ENCODE results near the gene ITM2B. TPM values are rescaled to one million over a fixed set of nuclear protein-coding genes. Genes with fewer than 3 reads are reported as not detected.
A peak's percentile ranks its signal among the peaks of the same experiment; 100 is the strongest.

ITM2B gene
- total and polyA plus RNA-seq, 9 donors = 185 to 426 (median 336) TPM

DNA sequence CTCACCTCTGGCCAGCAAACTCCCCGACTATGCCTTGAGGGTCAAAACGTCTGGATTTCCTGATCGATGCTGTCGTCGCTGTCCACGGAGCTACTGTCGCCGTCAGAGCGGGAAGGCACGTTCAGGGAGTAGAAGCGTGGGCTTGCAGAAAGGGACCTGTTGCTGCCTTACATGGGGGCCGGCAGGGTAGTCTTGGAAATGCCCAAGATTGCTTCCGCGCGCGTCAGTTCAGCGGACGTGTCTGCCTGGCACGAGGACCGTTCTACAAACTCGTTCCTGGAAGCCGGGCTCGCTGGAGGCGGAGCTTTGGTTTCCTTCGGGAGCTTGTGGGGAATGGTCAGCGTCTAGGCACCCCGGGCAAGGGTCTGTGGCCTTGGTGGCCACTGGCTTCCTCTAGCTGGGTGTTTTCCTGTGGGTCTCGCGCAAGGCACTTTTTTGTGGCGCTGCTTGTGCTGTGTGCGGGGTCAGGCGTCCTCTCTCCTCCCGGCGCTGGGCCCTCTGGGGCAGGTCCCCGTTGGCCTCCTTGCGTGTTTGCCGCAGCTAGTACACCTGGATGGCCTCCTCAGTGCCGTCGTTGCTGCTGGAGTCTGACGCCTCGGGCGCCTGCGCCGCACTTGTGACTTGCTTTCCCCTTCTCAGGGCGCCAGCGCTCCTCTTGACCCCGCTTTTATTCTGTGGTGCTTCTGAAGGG is 86.0 kb downstream of the ITM2B start:
- Histone ChIP-seq H3K27ac (ENCODE audit: low read length) (no peak overlapping the region), H3K9me3 (replicated peaks; ENCODE audit: control insufficient read depth, low read depth, low read length) (peaks cover 32% of the 10 kb centered on the region), H3K36me3 (ENCODE audit: control insufficient read depth, insufficient read depth, low read length) (peaks cover 14% of the 10 kb centered on the region), H3K4me3 (ENCODE audit: low read length) (peak overlapping the region; percentile 31), H3K4me1 (ENCODE audit: control insufficient read depth, insufficient read depth, low read length) (peaks cover 12% of the 10 kb centered on the region), H3K27me3 (ENCODE audit: control insufficient read depth, insufficient read depth, low read length) (peaks cover 27% of the 10 kb centered on the region)
- 47% methylated on average over 47 of the region's 47 CpGs for WGBS (ENCODE audit: insufficient coverage)
- DNase-seq = peak; percentile 47

Other genes with a start within 250 kb of the ITM2B start
- 59.9 TPM for gene SUCLA2, start 231.9 kb upstream of the ITM2B start, total RNA-seq
- gene SUCLA2, start 231.9 kb upstream of the ITM2B start, polyA plus RNA-seq (ENCODE audit: insufficient read depth in 1 of 8, insufficient read length in 8 of 8, low replicate concordance in 1 of 8) = 10 to 100 TPM; 50.8 to 70.9 (median 66.0) TPM
- gene NUDT15, start 195.5 kb upstream of the ITM2B start, total RNA-seq = 12.2 TPM
- gene NUDT15, start 195.5 kb upstream of the ITM2B start, polyA plus RNA-seq (ENCODE audit: insufficient read depth in 1 of 8, insufficient read length in 8 of 8, low replicate concordance in 1 of 8) = 10 to 100 TPM; 12.1 to 14.6 (median 13.3) TPM
- gene MED4, start 138.1 kb upstream of the ITM2B start, total RNA-seq = 38.1 TPM
- gene MED4, start 138.1 kb upstream of the ITM2B start, polyA plus RNA-seq (ENCODE audit: insufficient read depth in 1 of 8, insufficient read length in 8 of 8, low replicate concordance in 1 of 8) = 10 to 100 TPM; 50.2 to 66.6 (median 57.8) TPM
- gene RB1, start 70.5 kb downstream of the ITM2B start, total RNA-seq = 47.1 TPM
- gene RB1, start 70.5 kb downstream of the ITM2B start, polyA plus RNA-seq (ENCODE audit: insufficient read depth in 1 of 8, insufficient read length in 8 of 8, low replicate concordance in 1 of 8) = 10 to 100 TPM; 45.0 to 60.3 (median 52.5) TPM
- gene LPAR6, start 179.9 kb downstream of the ITM2B start, total RNA-seq = 34.8 TPM
- 10 to 100 TPM; 19.9 to 30.6 (median 25.1) TPM for gene LPAR6, start 179.9 kb downstream of the ITM2B start, polyA plus RNA-seq (ENCODE audit: insufficient read depth in 1 of 8, insufficient read length in 8 of 8, low replicate concordance in 1 of 8)

All from muscle of leg (tissue), 11 donors.